Fibroblast of the aortic adventitia (primary cell): Measurements from ENCODE around the gene CD8B. TPM values are rescaled to one million over a fixed set of nuclear protein-coding genes. Genes with fewer than 3 reads are reported as not detected.

Experiments used
- DNase-seq: peaks from one replicate; pipeline ENCODE4 v3.0.0-alpha.2; 2010; ENCODE audit warnings: low read depth
- H3K4me3 ChIP-seq: 2 replicates; pipeline ENCODE4 v1.5.1; 2011; ENCODE audit warnings: low read depth, mild to moderate bottlenecking, control low read depth, low read length, moderate library complexity
- total RNA-seq: library from RNA; depleted of rRNA; stranded (reverse); fragments of >200 nt; gene quantifications from 2 replicates; pipeline ENCODE4 v1.2.3, GENCODE V29; 2012; ENCODE audit warnings: low replicate concordance
- TF ChIP-seq, protein P1 (sequence below): IDR thresholded peaks from 2 replicates; pipeline ENCODE4 v1.5.1; 2011; ENCODE audit warnings: mild to moderate bottlenecking, low read length, control low read depth, inconsistent platforms; ENCODE audit not compliant: insufficient read depth

The CD8B gene
- total RNA-seq, 1 donor: not detected

DNA sequence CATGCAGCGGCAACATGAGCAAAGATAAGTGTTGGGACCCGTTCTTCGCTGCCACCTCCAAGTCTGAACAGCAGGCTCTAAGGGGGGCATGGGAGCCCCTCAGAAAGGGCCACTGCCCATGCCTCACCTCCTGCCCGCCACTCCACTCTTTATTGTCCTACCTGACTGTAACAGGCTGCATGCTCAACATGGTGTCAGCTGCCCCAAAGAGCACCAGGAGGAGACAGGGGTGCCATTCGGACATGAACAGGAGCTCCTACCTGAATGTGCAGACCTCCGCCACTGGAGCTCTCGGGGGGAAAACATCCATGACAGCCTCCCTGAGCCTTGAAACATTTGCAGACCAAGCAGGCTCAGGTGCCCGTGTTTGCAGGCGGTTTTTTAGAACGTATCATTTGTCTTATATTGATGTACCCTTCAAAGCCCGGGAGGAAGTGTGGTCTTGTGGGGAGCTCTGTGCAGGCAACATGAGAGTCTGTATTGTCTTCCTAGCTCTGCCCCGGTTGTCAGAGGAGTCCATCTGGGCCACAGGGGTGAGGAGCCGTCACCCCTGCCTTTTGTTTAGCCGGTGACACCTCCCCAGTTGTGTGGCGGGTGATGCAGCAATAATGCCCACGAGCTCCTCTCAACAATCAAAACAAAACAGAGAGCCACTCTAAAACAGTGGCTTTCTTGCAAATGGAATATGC lies 35.8 kb downstream of the CD8B start:
- DNase-seq: no peak
- no peak overlapping the region for H3K4me3 ChIP-seq
- TF ChIP-seq, protein P1, sequence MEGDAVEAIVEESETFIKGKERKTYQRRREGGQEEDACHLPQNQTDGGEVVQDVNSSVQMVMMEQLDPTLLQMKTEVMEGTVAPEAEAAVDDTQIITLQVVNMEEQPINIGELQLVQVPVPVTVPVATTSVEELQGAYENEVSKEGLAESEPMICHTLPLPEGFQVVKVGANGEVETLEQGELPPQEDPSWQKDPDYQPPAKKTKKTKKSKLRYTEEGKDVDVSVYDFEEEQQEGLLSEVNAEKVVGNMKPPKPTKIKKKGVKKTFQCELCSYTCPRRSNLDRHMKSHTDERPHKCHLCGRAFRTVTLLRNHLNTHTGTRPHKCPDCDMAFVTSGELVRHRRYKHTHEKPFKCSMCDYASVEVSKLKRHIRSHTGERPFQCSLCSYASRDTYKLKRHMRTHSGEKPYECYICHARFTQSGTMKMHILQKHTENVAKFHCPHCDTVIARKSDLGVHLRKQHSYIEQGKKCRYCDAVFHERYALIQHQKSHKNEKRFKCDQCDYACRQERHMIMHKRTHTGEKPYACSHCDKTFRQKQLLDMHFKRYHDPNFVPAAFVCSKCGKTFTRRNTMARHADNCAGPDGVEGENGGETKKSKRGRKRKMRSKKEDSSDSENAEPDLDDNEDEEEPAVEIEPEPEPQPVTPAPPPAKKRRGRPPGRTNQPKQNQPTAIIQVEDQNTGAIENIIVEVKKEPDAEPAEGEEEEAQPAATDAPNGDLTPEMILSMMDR: no peak

DNA sequence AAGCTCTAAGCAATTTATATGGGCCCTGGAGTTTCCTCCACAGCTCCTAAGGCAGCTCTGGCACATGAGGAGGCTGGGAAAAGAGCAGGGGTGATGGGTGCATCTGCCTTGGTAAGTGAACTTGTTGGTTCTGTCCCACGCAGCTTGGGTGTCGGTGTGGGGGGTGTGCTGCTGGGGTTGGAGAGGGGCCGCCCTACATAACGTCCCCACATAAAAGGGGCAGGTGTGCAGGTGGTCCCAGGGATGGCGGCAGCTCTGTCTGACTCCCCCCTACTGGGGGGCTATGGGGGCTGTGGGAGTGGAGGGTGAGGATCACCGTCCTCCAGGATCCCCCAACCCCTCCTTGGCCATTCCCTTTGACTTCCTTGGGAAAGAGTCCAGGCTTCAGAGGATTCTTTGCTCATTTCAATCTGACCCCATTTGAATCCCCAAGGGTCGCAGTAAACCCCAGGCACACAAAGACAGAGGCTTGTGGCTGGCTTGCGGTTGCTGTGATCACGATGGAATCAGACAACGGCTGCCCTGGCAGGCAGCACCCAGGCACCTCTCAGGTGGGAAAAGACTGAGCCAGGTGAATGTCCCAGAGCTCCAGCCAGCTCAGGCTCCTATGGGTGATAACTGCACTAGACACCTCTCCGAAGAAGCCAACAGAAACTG lies 36.5 kb downstream of the CD8B start:
- TF ChIP-seq, protein P1: no peak
- H3K4me3 ChIP-seq: no peak overlapping the region
- DNase-seq: no peak

DNA sequence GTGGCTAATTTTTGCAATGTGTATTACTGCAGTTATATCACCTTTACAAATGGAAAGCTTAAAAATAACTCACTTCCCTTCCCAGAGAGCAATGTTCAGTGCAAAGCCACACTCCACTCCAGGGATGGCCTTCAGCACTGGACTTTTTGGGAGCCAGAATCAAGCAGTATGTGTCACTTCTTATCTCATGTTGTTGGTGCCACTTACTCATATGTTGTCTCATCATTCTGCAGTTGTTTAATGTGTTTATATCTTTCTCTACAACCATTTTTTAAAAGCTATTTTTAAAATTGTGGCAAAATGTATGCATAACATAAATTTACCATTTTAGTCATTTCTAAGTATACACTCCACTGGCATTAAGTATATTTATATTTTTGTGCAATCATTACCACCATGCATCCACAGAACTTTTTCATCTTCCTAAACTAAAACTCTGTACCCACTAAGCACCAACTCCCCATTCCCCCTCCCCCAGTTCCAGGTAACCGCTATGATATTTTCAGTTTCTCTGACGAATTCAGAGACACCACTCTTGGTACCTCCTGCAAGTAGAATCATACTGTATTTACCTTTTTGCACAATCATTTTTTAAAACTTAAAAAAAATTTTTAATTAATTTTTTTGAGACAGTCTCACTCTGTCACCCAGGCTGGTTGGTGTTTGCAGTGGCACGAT lies 38.9 kb downstream of the CD8B start:
- no peak for DNase-seq
- no peak overlapping the region for H3K4me3 ChIP-seq
- TF ChIP-seq, protein P1: no peak

DNA sequence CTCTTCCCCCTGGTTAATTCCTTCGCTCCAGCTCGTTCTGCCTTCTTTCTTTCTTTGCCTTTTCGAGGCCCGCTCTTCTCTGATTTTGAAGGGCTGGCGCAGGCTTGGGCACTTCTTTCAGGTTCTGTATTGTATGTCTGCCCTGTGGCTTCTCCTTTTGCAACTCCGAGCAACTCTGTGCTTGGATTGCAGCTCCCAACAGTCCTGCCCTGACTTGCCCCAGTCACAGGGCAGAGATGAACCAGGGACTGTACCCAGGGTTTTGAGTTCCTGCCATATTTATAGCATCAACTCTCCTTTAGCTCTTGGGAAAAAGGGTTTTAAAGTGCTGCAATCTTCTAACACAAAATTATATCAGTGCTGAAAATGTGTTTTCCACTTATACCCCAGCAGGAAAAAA lies 39.8 kb downstream of the CD8B start:
- TF ChIP-seq, protein P1: no peak
- DNase-seq: no peak
- no peak overlapping the region for H3K4me3 ChIP-seq

DNA sequence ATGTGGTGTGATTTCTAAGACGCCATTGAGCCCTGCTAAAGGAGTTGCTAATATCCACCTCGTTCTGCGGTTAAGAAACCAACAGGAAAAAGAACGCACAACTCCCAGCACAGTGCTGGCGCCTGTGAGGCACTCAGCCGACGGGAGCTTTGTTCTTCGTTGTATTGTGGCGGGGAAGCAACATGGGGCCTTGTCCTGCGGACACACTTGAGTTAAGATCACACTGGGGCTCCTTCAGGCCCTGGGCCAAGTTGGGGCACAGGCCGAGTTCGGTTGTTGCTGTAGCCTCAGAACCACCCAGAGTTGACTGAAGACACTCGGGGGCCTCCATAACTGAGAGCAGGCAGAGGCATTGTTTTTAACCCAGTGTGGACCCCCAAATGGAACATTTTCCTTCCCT lies 40.4 kb downstream of the CD8B start:
- DNase-seq: no peak
- no peak overlapping the region for H3K4me3 ChIP-seq
- TF ChIP-seq, protein P1: no peak

DNA sequence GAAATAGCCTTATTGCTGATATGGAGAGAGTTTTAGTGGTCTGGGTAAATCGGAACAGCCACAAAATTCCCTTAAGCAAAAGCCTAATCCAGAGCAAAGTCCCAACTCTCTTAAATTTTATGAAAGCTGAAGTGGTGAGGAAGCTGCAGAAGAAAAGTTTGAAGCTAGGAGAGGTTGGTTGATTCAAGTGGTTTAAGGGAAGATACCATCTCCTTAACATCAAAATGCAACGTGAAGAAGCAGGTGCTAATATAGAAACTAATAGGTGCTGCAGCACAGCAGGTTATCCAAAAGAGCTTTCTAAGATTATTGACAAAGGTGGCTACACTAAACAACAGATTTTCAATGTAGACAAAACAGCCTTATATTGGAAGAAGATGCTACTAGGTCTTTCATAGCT lies 42.7 kb downstream of the CD8B start:
- TF ChIP-seq, protein P1: no peak
- no peak for DNase-seq
- H3K4me3 ChIP-seq: no peak overlapping the region
